ENCODE results near the gene DERL3.

The DERL3 gene

GRCh38 chr22:23828800-23829680 lies 9.8 kb downstream of the DERL3 start:
- DNase-seq: no peak

- no peak for DNase-seq
These were observed 11.3 kb downstream of the DERL3 start for GRCh38 chr22:23827351-23827995.

- no peak for DNase-seq
These were observed 12.1 kb downstream of the DERL3 start for GRCh38 chr22:23826510-23827350.

- DNase-seq: no peak
These were observed 13.4 kb downstream of the DERL3 start for GRCh38 chr22:23825246-23825905.

- DNase-seq: no peak
These were observed 14.1 kb downstream of the DERL3 start for GRCh38 chr22:23824476-23825245.

- no peak for DNase-seq
These were observed 15.4 kb downstream of the DERL3 start for GRCh38 chr22:23823331-23823791.

- DNase-seq: no peak
These were observed 16.6 kb downstream of the DERL3 start for GRCh38 chr22:23822101-23822671.

GRCh38 chr22:23820748-23821211 lies 18.0 kb downstream of the DERL3 start:
- DNase-seq: no peak

GRCh38 chr22:23818541-23818940 lies 20.3 kb downstream of the DERL3 start:
- DNase-seq: no peak

GRCh38 chr22:23817146-23817545 lies 21.7 kb downstream of the DERL3 start:
- DNase-seq: no peak

- no peak for DNase-seq
These were observed 22.4 kb downstream of the DERL3 start for GRCh38 chr22:23816156-23816976.

GRCh38 chr22:23815541-23816155 lies 23.2 kb downstream of the DERL3 start:
- no peak for DNase-seq

- no peak for DNase-seq
These were observed 26.4 kb downstream of the DERL3 start for GRCh38 chr22:23812378-23812777.

GRCh38 chr22:23806837-23807236 lies 32.0 kb downstream of the DERL3 start:
- DNase-seq: no peak

- DNase-seq: no peak
These were observed 34.0 kb downstream of the DERL3 start for GRCh38 chr22:23804781-23805291.

GRCh38 chr22:23803001-23803819 lies 35.6 kb downstream of the DERL3 start:
- DNase-seq: no peak

GRCh38 chr22:23801886-23802377 lies 36.9 kb downstream of the DERL3 start:
- no peak for DNase-seq

GRCh38 chr22:23801238-23801821 lies 37.5 kb downstream of the DERL3 start:
- DNase-seq: no peak

Data from RPMI8226 (cell line).